ENCODE results near the gene OR2C1.

Gene OR2C1

GRCh38 chr16:3375680-3376079, 20.0 kb downstream of the OR2C1 start:
- TF ChIP-seq ZBTB1 (tag by site-specific recombination; IDR thresholded peaks at IDR 0.05) = no peak
- TF ChIP-seq ZSCAN18 (tag by site-specific recombination; IDR thresholded peaks at IDR 0.05) = 0 out of 2 replicates have a peak, but pooled peaks have one; percentile 35
- TF ChIP-seq ZNF514 (tag by site-specific recombination; IDR thresholded peaks at IDR 0.05) = no peak
- TF ChIP-seq ZNF777 (tag by site-specific recombination; IDR thresholded peaks at IDR 0.05; ENCODE audit: borderline replicate concordance) = no peak
- peak; percentile 90 for TF ChIP-seq ZNF366 (tag by site-specific recombination; conservative IDR thresholded peaks at IDR 0.05)
- TF ChIP-seq PRDM1 (tag by site-specific recombination; IDR thresholded peaks at IDR 0.05) = peak; percentile 82
- no peak overlapping the region for H3K4me3 ChIP-seq (ENCODE audit: low read depth, low read length)
- CTCF ChIA-PET = no interaction called here
- H3K27ac ChIP-seq (ENCODE audit: extremely low read depth, low read depth, low read length) = no peak overlapping the region
- H3K9me3 ChIP-seq (ENCODE audit: control insufficient read depth, insufficient read depth, low read depth, low read length) = no peaks in the 10 kb centered on the region
- POLR2A ChIA-PET = no interaction called here
- H3K4me1 ChIP-seq (ENCODE audit: control insufficient read depth, insufficient read depth, low read length) = no peaks in the 10 kb centered on the region
- H3K36me3 ChIP-seq (ENCODE audit: control insufficient read depth in 2 of 2, insufficient read depth in 1 of 2, low read length in 2 of 2) = peaks cover 0 to 8% of the 10 kb centered on the region in 2 experiments; a peak in 1 of 3 replicates

GRCh38 chr16:3377917-3378316, 22.2 kb downstream of the OR2C1 start:
- Histone ChIP-seq H3K36me3 (ENCODE audit: control insufficient read depth in 2 of 2, insufficient read depth in 1 of 2, low read length in 2 of 2) (peaks cover 0 to 16% of the 10 kb centered on the region in 2 experiments; a peak in 1 of 3 replicates), H3K9me3 (ENCODE audit: control insufficient read depth, insufficient read depth, low read depth, low read length) (no peaks in the 10 kb centered on the region), H3K27ac (ENCODE audit: extremely low read depth, low read depth, low read length) (no peak overlapping the region), H3K4me1 (ENCODE audit: control insufficient read depth, insufficient read depth, low read length) (no peaks in the 10 kb centered on the region), H3K4me3 (ENCODE audit: low read depth, low read length) (no peak overlapping the region)
- TF ChIP-seq HOXD13 (CRISPR knock-in tag; IDR thresholded peaks at IDR 0.05; ENCODE audit: borderline replicate concordance) (no peak), ZNF701 (tag by site-specific recombination; IDR thresholded peaks at IDR 0.05) (no peak), ZFP3 (tag by site-specific recombination; IDR thresholded peaks at IDR 0.05; ENCODE audit: low read depth) (no peak), BCL11B (tag by site-specific recombination; IDR thresholded peaks at IDR 0.05; ENCODE audit: low read depth) (no peak), TSHZ1 (tag by site-specific recombination; IDR thresholded peaks at IDR 0.05; ENCODE audit: borderline replicate concordance) (no peak), EGR2 (tag by site-specific recombination; IDR thresholded peaks at IDR 0.05; ENCODE audit: low read depth) (no peak)
- POLR2A ChIA-PET = no interaction called here
- CTCF ChIA-PET = no interaction called here

GRCh38 chr16:3383045-3383448, 27.4 kb downstream of the OR2C1 start:
- H3K4me1 ChIP-seq (ENCODE audit: control insufficient read depth, insufficient read depth, low read length) = no peaks in the 10 kb centered on the region
- POLR2A ChIA-PET = no interaction called here
- peaks cover 0 to 53% of the 10 kb centered on the region in 2 experiments; a peak in 1 of 3 replicates for H3K36me3 ChIP-seq (ENCODE audit: control insufficient read depth in 2 of 2, insufficient read depth in 1 of 2, low read length in 2 of 2)
- TF ChIP-seq PRDM1 (tag by site-specific recombination; IDR thresholded peaks at IDR 0.05) (no peak), ZNF518A (tag by site-specific recombination; conservative IDR thresholded peaks at IDR 0.05; ENCODE audit: low read depth) (0 out of 2 replicates have a peak, but pooled peaks have one; percentile 38), ZNF529 (tag by site-specific recombination; IDR thresholded peaks at IDR 0.05; ENCODE audit: insufficient replicate concordance) (peak; percentile 5), ZNF350 (tag by site-specific recombination; IDR thresholded peaks at IDR 0.05) (peak; percentile 34; the same call in 1 of the 2 replicates), ZNF623 (tag by site-specific recombination; IDR thresholded peaks at IDR 0.05) (no peak), SP7 (tag by site-specific recombination; IDR thresholded peaks at IDR 0.05) (0 out of 2 replicates have a peak, but pooled peaks have one; percentile 32), ZBTB10 (tag by site-specific recombination; IDR thresholded peaks at IDR 0.05) (no peak), ZNF157 (tag by site-specific recombination; IDR thresholded peaks at IDR 0.05) (no peak)

More at GRCh38 chr16:3383045-3383448, 27.4 kb downstream of the OR2C1 start:
- no peaks in the 10 kb centered on the region for H3K9me3 ChIP-seq (ENCODE audit: control insufficient read depth, insufficient read depth, low read depth, low read length)
- H3K27ac ChIP-seq (ENCODE audit: extremely low read depth, low read depth, low read length) = no peak overlapping the region
- CTCF ChIA-PET = no interaction called here
- no peak overlapping the region for H3K4me3 ChIP-seq (ENCODE audit: low read depth, low read length)

Data from HEK293 (cell line).